Stimulated activated CD4-positive, alpha-beta T cell treated with anti-CD3 and anti-CD28 coated beads, Interleukin-12 subunit alpha, Interleukin-12 subunit beta, amount 100 ng/mL, for 4 hours (primary cell): ENCODE data around the gene ASCC2.

Experiments used
- DNase-seq: peaks from one replicate; pipeline ENCODE4 v3.0.0-alpha.2; 2020

Gene ASCC2

DNA sequence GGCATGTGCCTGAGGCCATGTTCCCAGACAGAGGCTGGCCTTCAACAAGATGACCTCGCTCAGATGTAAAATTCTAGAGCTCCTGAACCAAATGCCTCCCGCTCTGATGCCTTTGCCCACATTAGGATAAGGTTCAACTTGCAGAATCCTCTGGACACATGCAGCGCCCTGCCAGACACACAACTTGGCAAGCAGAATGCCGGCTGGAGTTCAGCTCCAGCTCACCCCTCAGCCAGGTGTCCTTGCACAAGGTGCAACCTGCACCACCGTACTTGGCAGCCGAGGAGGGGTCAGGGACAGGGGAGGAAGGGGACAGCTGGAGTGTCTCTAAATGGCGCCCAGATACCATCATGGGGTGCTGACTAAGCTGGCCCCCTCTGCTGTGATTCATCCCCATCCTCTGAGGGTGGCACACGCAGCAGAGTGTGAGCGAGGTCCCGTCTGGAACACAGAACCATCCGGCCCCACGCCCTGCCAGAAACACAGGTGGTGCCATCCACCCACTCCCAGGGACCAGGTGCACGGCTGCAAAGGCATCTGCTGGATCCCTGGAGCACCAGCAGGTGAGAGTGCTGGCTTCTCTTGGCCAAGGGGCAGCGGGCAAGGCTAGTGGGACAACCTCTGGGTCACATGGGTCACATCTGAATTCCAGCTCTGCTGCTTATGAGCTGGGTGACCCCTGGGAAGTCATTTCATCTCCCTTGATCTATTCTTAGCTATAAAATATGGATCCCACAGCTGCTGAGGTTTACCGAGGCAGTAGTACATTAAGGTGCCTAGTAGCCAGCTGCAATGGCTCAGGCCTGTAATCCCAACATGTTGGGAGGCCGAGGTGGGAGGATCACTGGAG lies 84.0 kb downstream of the ASCC2 start:
- DNase-seq: no peak

DNA sequence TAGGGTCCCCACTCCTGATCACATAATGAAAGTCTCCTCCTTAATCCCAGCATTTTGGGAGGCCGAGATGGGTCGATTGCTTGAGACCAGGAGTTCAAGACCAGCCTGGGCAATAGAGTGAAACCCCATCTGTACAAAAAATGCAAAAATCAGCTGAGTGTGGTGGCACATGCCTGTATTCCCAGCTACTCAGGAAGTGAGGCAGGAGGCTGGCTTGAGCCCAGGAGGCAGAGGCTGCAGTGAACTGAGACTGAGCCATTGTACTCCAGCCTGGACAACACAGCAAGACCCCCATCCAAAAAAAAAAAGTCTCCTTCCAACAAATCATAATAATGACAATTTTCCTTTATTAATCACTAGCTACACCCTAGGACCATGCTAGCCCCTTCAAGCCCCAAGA lies 86.4 kb downstream of the ASCC2 start:
- DNase-seq: no peak

DNA sequence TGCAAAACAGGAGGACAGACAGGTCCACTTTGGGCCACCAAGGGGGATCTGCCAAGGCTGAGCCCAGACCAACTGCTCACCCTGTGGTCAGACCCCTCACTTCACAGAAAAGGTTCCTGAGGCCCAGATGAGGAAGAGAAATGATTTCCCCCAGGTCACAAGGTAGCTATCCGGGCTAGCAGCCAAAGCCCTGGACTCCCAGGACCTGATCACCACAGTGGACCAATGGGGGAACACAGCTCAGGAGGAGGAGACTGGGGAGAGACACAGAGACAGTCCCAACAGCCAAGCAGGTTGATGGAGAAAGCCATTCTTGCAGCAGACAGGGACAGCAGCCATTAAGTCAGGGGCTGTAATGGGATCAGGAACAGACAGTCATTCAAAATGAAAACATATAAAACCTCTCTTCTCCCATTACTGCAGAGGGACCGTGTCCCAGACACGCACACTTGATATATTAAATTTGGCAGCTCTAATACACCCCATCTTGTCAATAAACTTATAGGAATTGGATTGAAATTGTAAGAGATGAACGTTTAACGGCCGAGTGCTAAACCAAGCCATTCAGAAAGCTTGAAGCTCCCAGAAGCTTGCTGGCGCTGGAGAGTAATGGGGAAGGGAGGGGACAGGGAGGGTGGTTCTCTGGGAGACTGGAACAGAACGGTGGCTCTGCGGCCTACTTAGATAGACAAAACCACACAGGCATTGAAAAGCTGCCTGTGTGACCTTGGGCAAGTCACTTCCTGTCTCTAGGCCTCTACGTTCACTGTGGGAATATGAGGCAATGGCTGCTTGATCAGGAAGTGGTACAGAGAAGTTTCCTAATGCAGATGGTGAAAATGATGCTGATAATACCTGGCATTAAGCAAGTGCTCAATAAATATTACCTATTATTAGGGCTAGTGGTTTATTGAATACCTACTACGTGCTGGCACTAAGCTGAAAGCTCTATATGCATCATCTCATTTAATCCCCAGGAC lies 87.2 kb downstream of the ASCC2 start:
- DNase-seq: no peak

DNA sequence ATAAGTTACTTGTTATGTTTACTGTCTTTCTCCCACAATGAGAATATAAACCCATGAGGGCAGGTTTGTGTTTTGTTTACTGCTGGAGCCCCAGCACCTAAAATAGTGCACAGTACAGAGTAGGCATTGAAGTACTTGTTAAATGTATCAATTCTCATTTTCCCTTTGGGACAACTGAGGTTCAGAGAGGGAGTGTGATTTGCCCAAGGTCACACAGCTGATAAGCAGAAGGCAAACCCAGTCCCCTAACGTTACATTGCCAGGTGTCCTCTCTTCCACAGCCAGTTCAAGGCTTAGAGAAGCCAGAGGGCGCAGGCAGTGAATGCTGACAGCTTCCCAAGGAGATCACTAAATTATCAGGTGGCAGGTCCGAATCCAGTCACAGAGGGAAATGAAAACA lies 88.0 kb downstream of the ASCC2 start:
- no peak for DNase-seq

- DNase-seq: no peak
Measured at GRCh38 chr22:29748248-29748893, 89.7 kb downstream of the ASCC2 start.

- DNase-seq: no peak
Measured at GRCh38 chr22:29747832-29748231, 90.2 kb downstream of the ASCC2 start.

GRCh38 chr22:29744902-29745301 lies 93.2 kb downstream of the ASCC2 start:
- no peak for DNase-seq

- no peak for DNase-seq
Measured at GRCh38 chr22:29742326-29742725, 95.7 kb downstream of the ASCC2 start.

GRCh38 chr22:29741926-29742325 lies 96.1 kb downstream of the ASCC2 start:
- DNase-seq: no peak

DNA sequence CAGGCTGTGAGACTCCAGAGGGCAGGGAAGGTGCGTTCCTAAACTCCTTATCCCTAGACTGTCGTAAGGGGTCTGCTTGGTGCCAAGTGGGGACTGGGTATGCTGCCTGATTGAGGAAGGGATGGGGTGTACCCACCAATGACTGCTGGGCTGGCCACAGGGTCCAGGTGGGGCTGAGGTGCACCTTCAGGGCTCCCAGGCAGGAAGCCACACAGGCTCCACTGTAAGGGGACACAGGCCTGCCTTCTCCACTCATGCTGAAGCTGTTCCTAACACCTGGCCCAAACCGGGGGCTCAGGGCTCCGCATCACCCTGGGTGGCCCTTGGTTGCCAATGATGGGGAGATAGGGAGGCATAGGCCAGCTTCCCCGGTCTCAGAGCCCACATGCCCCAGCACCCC lies 97.9 kb downstream of the ASCC2 start:
- no peak for DNase-seq

- no peak for DNase-seq
Measured at GRCh38 chr22:29739346-29739875, 98.7 kb downstream of the ASCC2 start.
